GM18505 (cell line): ENCODE measurements around the gene GDAP1L1.
"Not testable (repeated sequence)": the region's sequence is repeated elsewhere in the genome, so short reads cannot be mapped to it uniquely, and the experiment has no call there.

ENCODE experiments used
- ATAC-seq: cut with Tn5 transposase; IDR thresholded peaks from one replicate; pipeline ENCODE4 v1.9.1; 2021; ENCODE audit not compliant: unreplicated experiment
- POLR2A ChIP-seq: IDR thresholded peaks from 4 replicates; pipeline ENCODE4 v1.6.1; 2011; ENCODE audit warnings: borderline replicate concordance; ENCODE audit not compliant: insufficient read depth, insufficient read length; ENCODE audit errors: extremely low read depth

GDAP1L1 gene

DNA sequence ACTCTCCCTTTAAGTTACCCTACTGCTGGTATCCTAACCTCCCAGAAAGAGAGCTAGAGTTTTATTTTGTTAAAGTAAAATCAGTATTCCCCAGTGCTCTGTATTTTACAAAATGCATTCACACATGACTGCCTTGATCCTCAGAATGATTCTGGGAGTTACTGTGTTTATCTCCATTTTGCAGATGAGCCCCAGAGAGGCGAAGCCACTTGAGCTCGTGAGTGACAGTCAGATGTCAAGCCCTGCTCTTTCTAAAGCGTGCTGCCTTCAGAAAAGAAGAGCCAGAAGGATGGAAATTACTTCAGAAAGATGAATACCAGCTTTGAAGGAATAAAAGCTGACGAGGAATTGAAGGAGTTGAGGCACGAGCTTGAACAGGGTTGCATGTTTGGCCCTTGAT is 22.5 kb upstream of the GDAP1L1 start:
- no peak for TF ChIP-seq POLR2A
- no peak for ATAC-seq

DNA sequence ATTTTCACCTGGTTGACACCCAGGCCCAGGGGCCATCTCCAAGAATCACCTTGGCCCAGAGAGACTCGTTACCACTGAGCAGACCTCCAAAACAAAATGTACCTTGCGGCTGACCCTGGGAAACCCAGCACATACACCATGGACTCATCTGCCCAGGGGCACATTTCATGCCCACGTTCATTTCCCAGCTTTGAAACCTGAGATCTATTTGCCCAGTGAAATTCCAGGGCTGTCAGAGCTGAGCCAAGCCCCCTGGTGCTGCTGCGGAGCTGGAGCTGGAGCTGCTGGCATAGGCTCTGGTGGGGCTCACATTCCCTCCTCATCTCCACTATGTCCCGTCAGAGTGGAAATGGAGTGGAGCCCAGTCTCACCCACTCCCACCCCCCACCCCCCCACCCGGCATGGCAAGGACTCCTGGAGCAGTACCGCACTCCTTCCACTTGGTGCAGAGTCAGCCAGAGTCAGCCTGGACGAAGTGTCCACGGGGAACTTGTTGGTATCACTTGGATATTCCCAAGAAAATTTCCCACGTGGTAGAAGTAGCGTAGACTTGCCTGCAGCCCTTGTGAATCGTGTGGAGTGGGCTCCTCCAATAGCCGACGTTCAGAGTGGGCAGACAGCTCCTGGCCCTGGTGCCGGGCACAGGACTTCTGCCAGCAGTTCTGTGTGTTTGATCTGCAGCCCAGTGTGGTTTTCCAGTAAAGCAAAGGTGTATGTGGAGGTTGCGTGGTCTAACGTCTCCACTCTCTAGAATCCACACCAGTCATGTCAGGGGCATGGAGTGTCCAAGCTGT is 18.4 kb upstream of the GDAP1L1 start:
- no peak for ATAC-seq
- no peak for TF ChIP-seq POLR2A

DNA sequence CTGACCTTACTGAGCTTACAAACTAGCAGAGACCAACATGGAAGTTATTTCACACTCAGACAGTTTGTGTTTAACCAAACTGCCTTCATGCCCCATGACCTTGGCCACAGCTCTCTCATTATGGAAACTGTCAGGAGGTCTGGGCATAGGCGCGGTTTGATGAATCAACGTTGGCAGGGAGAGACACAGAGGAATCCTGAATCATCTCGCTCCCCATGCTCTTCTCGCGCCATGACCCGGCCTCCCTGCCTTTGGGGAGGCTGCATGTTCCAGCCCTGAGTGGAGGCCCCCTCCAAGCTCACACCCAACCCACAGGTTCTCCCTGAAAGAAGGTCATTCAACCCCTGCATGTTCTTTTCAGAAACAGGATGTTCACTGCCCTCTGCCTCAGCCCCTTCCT is 15.9 kb upstream of the GDAP1L1 start:
- no peak for TF ChIP-seq POLR2A
- no peak for ATAC-seq

DNA sequence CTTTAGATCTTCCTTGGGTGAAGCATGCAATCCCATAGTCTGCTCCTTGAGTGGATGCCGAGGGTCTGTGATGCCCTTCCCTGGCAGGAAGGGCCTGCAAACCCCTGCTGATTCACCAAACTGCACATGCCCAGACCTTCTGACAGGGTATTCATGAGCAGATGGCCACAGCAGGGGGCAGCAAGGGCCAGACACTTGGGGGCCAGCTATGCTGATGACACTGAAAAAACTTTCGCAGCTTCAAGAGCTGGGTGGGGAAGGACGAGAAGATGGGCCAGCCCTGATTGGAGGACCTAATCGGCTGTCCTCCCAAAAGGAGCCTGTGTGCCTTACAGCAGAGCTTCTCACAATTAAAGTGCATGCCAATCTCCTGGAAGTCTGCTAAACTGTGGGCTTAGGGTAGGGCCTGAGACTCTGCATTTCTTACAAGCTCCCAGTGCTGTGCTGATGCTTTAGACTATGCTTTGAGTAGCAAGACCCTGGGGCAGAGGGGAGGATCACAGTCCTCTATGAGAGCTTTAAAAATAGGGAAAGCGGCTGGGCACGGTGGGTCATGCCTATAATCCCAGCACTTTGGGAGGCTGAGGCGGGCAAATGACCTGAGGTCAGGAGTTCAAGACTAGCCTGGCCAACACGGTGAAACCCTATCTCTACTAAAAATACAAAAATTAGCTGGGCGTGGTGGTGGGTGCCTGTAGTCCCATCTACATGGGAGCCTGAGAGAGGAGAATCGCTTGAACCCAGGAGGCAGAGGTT is 15.2 kb upstream of the GDAP1L1 start:
- no peak for ATAC-seq
- TF ChIP-seq POLR2A, result no peak

DNA sequence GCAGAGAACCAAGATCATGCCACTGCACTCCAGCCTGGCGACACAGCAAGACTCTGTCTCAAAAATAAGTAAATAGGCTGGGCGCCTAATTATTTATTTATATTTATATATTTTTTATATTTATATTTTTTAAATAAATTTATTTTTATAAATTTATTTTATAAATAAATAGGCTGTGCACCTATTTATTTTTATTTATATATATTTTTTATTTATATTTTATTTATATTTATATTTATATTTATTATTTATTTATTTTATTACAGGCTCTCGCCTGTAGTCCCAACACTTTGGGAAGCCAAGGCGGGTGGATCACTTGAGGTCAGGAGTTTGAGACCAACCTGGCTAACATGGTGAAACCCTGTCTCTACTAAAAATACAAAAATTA is 14.6 kb upstream of the GDAP1L1 start:
- not testable (repeated sequence) for ATAC-seq

DNA sequence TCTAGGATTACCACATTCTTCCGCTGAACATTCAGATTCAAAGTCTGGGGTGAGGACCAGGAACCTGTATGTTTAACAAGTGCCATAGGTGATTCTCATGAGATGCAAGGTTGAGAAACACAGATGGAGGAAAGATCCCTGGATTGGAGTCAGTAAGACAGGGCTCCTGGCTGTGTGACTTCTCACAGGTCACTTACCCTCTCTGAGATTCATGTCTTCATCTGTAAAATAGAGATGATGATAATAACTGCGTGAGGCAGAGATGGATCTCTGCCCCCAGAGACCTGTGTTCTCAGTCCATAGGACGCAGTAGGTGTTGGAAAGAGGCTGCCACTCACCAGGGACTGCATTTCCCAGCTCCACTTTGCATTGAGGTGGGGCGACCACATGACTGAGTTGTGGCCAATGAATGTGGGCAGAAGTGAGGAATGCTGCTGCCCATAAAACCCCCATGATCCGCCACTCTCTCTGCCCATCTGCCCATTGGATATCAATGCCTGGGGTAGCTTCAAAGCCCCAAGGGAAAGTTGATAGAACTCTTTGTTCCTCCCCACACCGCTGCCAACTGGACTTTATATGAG is 13.6 kb upstream of the GDAP1L1 start:
- no peak for ATAC-seq
- TF ChIP-seq POLR2A, result no peak

DNA sequence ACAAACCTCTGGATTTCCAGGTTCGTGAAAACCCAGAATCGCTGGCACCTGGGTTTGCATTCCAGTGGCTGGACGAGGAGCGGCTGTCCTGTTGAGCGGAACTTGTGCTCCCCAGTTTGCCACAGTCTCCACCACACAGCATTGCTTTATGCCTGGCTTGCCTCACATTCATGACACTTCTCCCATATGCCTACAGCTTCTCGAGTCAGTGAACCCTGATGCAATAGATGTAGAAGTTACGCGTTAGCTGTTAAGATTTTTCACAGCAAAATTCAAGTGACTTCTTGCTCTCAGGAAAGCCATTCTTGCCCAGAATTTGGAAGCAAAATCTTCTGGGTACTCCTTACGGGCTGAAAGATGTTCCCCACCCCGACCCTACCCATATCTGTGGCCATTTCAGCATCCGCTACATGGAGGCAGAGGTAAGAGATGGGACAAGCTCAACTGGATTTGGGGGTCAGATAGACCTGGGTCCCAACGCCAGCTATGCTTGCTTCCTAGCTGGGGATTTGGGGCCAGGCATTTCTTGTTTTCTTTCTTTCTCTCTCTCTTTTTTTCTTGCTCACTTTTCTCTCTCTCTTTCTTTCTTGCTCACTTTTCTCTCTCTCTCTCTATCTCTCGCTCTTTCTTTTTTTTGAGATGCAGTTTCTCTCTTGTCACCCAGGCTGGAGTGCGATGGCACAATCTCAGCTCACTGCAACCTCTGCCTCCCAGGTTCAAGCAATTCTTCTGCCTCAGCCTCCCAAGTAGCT is 12.4 kb upstream of the GDAP1L1 start:
- no peak for TF ChIP-seq POLR2A
- ATAC-seq, result no peak

DNA sequence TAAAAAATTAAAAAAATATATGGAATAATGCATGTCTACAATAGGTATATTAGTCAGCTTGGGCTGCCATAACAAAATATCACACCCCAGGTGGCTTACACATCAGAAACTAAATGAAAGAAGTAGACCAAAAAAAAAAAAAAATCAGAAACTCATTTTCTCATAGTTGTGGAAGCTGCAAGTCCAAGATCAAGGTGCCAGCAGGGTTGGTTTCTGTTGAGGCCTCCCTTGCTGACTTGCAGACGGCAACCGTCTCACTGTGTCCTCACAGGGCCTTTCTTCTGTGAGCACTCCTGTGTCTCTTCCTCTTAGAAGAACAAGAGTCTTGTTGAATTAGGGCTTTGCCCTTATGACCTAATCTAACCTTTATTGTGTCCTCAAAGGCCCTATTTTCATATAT is 11.4 kb upstream of the GDAP1L1 start:
- no peak for TF ChIP-seq POLR2A
- no peak for ATAC-seq

DNA sequence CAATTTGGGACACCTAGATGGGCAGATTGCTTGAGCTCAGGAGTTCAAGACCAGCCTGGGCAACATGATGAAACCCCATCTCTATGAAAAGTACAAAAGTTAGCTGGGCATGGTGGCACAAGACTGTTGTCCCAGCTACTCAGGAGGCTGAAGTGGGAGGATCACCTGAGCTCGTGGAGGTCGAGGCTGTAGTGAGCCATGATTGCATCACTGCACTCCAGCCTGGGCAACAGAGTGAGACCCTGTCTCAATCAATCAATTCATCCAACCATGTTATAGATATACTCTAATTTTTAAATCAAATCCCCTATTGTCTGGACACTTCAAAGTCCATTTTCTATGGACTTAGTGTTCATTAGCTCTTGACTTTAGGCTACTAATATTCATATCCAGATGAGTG is 10.3 kb upstream of the GDAP1L1 start:
- not testable (repeated sequence) for ATAC-seq

DNA sequence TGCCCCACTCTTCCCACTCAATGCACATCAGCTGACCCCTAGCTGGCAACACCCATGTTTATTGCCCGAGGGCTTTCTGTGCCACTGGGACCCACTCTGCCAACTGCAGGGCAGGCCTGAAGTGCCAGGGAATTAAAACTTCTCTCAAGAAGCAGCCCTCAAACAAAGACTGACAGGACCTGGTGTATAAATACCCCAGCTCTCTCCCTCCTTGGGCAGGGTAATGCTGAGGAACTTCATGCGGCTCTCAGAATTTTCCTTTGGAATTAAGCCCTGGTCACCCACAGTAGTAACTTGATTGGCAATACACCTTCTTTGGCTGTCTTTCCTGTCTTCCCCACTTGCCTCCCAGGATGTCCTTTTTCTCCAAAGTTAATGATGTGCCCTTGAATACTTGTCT is 5.3 kb upstream of the GDAP1L1 start:
- no peak for ATAC-seq
- no peak for TF ChIP-seq POLR2A

DNA sequence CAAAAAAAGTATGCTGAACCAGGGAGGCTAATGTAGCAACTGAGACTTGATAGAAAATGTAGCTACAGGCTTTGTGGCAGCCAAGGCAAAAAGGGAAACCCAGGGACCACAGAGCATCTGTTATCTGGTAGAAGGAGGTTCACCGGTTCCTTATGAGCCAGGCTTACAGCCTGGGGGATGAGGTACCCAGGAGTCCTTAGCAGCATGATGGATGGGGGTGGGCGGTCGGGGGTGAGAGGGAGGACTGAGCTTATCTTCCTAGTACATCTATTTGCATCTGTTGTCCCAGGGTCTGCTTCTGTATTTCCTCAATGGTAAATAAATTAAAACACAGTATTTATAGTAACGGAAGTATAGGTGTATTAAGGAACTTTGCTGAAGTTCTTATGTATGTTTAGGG is 1.1 kb upstream of the GDAP1L1 start:
- ATAC-seq, result no peak
- TF ChIP-seq POLR2A, result no peak

DNA sequence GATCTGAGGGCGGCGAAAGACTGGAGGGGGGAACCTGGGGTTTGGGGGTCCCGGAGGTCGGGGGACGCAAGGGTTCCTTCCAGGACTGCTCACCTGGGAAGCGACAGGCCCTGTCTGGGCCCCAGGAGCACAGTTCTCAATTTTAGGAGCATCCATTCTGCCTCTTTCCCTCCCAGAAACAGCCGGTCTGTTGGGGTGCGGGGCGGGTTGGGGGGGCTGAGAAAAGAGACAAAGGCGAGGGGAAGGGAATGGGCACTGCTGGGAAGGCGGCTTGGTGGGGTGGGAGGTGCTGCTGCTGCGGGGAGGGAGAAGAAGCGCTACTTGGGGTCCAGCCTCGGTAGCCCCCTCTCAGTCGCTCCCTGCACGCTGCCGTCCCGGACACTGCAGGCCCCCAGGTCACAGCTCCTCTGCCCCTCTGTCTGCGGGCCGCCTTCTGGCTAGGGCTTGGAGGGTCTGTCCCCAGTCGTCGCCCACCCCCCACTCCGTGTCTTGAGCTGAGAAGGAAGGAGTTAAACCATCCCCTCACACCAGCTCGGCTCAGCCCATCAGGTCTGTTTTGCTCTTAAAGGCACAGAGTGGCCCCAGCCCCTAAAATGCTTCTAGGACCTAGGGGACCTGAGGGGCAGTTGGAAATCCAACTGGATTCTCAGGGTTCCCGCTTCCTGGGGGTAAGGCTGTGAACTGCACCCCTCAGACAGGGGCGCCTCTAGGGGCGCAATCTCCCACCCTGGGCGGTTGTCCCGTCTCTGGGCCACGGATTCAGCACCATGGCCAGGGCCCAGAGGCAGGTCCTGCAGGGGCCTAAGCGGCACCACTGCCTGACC is 690 bp downstream of the GDAP1L1 start:
- no peak for ATAC-seq
- no peak for TF ChIP-seq POLR2A

DNA sequence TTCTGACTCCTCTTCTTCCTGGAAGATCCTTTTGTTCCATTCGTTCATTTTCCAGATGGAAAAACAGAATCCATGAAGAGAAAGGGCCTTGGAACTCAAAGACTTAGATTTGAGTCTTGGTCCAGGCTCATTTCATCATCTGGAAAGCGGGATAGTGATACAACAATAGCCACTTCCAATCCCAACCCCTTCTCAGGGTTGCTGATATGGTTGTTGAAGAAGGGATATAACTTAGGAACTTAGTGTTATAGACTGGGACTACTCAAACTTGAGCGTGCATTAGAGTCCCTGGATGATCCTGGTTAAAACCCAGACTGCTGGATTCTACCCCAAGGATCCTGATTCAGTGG is 1.3 kb downstream of the GDAP1L1 start:
- TF ChIP-seq POLR2A, result no peak

DNA sequence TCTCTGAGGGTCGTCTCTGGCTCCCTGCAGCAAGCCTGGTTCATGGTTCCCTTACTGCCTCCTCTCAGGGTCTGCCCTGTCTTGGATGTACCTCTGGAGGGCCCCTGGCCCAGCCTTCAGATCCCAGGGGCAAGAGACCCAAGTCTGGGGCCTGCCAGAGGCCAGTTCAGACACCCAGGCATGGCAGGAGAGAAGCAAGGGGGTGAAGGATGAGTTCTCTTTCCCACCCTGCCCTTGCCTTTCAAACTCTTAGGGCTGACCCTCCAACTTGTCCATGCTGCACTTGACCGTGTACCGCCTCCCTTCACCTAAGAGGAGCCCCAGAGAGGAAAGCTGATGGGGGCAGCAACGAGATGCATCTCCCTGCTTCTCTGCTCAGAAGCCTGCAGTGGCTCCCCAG is 4.2 kb downstream of the GDAP1L1 start:
- no peak for TF ChIP-seq POLR2A
- ATAC-seq, result no peak

More for the DNA sequence above, 1.3 kb downstream of the GDAP1L1 start:
- ATAC-seq, result no peak

DNA sequence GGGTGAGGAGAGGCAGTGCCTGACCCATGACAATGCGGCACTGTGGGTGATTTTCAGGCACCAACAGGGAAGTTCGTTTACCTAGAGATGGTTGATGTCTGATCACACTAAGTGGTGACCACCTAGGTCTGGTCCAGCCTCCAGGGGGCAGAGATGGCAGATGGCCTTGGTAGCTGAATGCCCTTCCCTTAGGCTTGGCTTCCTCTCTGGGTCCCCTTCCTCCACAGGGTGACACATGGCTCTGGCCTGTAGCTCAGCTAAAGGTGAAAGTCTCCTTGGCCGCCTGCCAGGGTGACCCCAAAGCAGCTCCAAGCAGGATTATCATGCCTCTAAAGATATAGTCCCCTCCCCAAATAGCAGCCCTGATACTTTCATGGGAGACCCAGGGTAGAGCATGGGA is 6.4 kb downstream of the GDAP1L1 start:
- TF ChIP-seq POLR2A, result no peak
- no peak for ATAC-seq
